HG03159 (cell line): ENCODE measurements around the gene DDX5.

Source experiments
- ATAC-seq: cut with Tn5 transposase; IDR thresholded peaks from one replicate; pipeline ENCODE4 v1.9.1; 2021; ENCODE audit warnings: mild to moderate bottlenecking, moderate library complexity; ENCODE audit not compliant: unreplicated experiment

The DDX5 gene

GRCh38 chr17:64449545-64449944 is 56.5 kb downstream of the DDX5 start:
- no peak for ATAC-seq

DNA sequence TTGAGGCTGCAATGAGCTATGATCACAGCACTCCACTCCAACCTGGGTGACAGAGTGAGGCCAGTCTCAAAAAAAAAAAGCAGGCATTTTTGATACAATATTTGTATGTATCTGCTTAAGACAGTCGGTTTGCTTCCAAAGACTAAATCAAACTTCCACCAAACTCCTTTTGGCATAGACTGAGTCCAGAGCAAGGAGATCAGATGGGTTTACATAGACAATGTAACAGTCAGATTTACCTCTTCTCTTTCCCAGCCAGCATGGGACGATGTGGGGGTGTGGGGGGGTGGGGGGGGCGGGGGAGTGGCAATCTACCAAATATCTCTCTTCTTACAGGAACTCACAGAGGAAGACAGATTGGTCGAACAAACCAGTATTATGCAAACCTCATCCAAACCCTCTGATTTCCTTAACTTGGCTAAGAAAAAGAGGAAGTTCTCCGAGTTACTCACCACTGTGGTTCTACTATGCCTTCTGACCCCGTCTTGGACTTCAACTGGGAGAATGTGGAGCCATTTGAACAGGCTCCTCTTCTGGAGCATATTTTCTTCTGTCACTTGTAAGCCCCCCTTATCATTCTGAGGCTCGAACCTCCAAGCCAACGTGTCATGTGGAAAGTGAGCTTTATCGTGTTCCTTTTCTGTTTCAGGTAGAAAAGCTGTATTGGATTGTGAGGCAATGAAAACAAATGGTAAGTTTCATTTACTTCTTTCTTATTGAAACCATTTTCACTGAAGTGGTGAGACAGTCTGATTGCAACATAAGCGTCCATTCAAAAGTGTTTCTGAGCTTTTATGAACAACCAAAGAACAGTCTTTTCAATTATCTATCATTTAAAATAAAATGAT is 57.2 kb downstream of the DDX5 start, which contains the start of gene MILR1:
Gene MILR1, plus strand, starts transcription at position 451 of the 848 bp plus-strand sequence. Its CDS starts 54 bp downstream, at position 505.
- ATAC-seq, result peak; percentile 68
